ENCODE measurements around the gene FA2H. TPM values are rescaled to one million over a fixed set of nuclear protein-coding genes. Genes with fewer than 3 reads are reported as not detected.

FA2H gene
- total and polyA plus RNA-seq, 2 experiments from 2014 or later, result 5.7 to 6.3 TPM

DNA sequence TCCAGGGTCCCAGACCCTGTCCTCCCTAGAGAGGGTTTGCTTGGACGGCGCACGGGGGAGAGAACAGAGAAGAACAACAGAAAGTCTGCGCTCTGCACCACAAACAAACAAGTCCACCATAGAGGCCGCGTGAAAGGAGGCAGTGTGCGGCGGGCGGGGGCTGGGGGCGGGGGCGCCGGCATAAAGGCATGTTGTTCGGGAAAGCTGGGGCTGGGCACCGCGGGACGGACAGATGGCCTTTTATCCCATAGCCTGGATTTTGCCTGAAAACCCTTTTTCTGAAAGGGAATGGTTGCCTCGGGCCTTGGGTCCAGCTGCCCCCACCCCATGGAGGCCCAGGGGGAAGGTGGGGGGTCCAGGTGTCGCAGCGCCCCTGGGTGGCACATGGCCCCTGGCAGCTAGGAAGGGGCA is 26.0 kb downstream of the FA2H start (continued):
- TF ChIP-seq, protein P1, sequence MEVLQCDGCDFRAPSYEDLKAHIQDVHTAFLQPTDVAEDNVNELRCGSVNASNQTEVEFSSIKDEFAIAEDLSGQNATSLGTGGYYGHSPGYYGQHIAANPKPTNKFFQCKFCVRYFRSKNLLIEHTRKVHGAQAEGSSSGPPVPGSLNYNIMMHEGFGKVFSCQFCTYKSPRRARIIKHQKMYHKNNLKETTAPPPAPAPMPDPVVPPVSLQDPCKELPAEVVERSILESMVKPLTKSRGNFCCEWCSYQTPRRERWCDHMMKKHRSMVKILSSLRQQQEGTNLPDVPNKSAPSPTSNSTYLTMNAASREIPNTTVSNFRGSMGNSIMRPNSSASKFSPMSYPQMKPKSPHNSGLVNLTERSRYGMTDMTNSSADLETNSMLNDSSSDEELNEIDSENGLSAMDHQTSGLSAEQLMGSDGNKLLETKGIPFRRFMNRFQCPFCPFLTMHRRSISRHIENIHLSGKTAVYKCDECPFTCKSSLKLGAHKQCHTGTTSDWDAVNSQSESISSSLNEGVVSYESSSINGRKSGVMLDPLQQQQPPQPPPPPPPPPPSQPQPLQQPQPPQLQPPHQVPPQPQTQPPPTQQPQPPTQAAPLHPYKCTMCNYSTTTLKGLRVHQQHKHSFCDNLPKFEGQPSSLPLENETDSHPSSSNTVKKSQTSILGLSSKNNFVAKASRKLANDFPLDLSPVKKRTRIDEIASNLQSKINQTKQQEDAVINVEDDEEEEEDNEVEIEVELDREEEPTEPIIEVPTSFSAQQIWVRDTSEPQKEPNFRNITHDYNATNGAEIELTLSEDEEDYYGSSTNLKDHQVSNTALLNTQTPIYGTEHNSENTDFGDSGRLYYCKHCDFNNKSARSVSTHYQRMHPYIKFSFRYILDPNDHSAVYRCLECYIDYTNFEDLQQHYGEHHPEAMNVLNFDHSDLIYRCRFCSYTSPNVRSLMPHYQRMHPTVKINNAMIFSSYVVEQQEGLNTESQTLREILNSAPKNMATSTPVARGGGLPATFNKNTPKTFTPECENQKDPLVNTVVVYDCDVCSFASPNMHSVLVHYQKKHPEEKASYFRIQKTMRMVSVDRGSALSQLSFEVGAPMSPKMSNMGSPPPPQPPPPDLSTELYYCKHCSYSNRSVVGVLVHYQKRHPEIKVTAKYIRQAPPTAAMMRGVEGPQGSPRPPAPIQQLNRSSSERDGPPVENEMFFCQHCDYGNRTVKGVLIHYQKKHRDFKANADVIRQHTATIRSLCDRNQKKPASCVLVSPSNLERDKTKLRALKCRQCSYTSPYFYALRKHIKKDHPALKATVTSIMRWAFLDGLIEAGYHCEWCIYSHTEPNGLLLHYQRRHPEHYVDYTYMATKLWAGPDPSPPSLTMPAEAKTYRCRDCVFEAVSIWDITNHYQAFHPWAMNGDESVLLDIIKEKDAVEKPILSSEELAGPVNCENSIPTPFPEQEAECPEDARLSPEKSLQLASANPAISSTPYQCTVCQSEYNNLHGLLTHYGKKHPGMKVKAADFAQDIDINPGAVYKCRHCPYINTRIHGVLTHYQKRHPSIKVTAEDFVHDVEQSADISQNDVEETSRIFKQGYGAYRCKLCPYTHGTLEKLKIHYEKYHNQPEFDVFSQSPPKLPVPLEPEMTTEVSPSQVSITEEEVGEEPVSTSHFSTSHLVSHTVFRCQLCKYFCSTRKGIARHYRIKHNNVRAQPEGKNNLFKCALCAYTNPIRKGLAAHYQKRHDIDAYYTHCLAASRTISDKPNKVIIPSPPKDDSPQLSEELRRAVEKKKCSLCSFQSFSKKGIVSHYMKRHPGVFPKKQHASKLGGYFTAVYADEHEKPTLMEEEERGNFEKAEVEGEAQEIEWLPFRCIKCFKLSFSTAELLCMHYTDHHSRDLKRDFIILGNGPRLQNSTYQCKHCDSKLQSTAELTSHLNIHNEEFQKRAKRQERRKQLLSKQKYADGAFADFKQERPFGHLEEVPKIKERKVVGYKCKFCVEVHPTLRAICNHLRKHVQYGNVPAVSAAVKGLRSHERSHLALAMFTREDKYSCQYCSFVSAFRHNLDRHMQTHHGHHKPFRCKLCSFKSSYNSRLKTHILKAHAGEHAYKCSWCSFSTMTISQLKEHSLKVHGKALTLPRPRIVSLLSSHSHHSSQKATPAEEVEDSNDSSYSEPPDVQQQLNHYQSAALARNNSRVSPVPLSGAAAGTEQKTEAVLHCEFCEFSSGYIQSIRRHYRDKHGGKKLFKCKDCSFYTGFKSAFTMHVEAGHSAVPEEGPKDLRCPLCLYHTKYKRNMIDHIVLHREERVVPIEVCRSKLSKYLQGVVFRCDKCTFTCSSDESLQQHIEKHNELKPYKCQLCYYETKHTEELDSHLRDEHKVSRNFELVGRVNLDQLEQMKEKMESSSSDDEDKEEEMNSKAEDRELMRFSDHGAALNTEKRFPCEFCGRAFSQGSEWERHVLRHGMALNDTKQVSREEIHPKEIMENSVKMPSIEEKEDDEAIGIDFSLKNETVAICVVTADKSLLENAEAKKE (CRISPR knock-in tag; IDR thresholded peaks at IDR 0.05), result no peak
- TF ChIP-seq ZNF331 (CRISPR knock-in tag; IDR thresholded peaks at IDR 0.05; ENCODE audit: low read depth), result no peak

DNA sequence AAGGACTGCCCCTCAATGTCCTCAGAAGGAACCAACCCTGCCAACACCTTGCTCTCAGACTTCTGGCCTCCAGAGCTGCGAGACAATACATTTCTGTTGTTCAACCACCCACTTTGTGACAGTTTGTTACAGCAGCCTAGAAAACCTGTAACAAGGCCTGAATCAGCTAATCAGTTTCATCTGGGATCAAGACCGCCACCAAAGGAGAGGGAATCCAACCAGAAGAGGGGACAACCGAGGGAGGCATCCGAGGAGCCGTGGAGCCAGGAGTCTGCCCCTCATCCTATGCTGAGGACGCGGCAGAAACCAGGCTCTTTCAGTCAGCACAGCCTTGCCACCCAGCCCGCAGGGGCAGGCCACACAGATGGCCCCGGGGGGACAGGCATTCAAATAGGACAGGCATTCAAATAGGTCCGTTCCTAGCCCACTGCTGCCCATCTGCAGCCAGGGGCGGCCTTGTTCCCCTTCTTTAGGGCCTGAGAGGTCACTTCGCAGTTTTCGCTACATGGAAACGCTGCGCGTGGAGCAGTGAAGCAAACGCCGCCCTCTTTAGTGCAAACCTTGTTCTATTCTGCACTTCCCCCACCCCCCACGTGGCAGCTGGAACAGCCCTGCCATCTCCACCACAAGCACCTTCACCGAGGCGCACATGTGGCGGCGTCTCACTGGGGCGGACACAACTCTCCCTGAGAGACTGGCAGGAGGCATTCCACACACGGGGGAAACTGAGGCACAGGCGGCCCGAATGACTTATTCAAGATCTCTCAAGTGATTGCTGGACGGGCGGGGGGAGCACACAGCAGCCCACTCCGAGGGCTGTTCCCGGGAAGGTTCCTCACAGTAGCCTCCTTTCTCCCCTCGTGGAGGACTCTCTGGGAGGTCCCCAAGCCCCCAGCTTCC is 26.7 kb downstream of the FA2H start:
- H3K27me3 Mint-ChIP-seq (ENCODE audit: insufficient read depth, low read depth, poor library complexity), result peaks cover 1% of the 10 kb centered on the region
- H3K27ac Mint-ChIP-seq, result no peak overlapping the region
- no peak for DNase-seq (ENCODE audit: low spot score)
- no peak for TF ChIP-seq JUNB (IDR thresholded peaks at IDR 0.05; ENCODE audit: unreplicated experiment)
- TF ChIP-seq, protein P1 (CRISPR knock-in tag; IDR thresholded peaks at IDR 0.05), result no peak

More for the DNA sequence above, 26.7 kb downstream of the FA2H start:
- Histone ChIP-seq H2AFZ (no peak overlapping the region), H3F3A (replicated peaks; ENCODE audit: low read depth) (no peaks in the 10 kb centered on the region), H3K4me2 (no peak overlapping the region), H3K79me2 (replicated peaks; ENCODE audit: insufficient read depth) (no peaks in the 10 kb centered on the region), H3K27ac (ENCODE audit: low read depth) (no peak overlapping the region), H3K9me2 (ENCODE audit: insufficient read depth) (no peaks in the 10 kb centered on the region), H3K4me3 (no peak overlapping the region), H3K4me1 (ENCODE audit: insufficient read depth) (peaks cover 7% of the 10 kb centered on the region; the same call in 1 of the 2 replicates), H4K20me1 (replicated peaks; ENCODE audit: insufficient read depth) (no peaks in the 10 kb centered on the region), H3K27me3 (ENCODE audit: insufficient read depth) (no peaks in the 10 kb centered on the region), H3K36me3 (ENCODE audit: insufficient read depth) (no peaks in the 10 kb centered on the region)
- peaks cover 30% of the 10 kb centered on the region for H3K4me1 Mint-ChIP-seq
- H3K4me3 Mint-ChIP-seq, result no peak overlapping the region
- peaks cover 2% of the 10 kb centered on the region; the same call in 1 of the 3 replicates for H3K9me3 Mint-ChIP-seq
- no peak for ATAC-seq
- H3K36me3 Mint-ChIP-seq (ENCODE audit: low read depth), result no peaks in the 10 kb centered on the region

Data from GM23338 (cell line).